Epithelial cell of proximal tubule (primary cell): Measurements from ENCODE around the gene EPB41L4B. TPM values are rescaled to one million over a fixed set of nuclear protein-coding genes. Genes with fewer than 3 reads are reported as not detected.

ENCODE experiments used
- DNase-seq: peaks from one replicate; pipeline ENCODE4 v3.0.0-alpha.2; 2011; ENCODE audit warnings: low read depth
- H3K4me3 ChIP-seq: 2 replicates; pipeline ENCODE4 v1.5.1; 2011; ENCODE audit warnings: low read depth, mild to moderate bottlenecking, low read length
- total RNA-seq: library from RNA; depleted of rRNA; stranded (reverse); fragments of >200 nt; gene quantifications from 2 replicates; pipeline ENCODE4 v1.2.3, GENCODE V29; 2015
- TF ChIP-seq, protein P1 (sequence below): conservative IDR thresholded peaks from 2 replicates; pipeline ENCODE4 v1.5.1; 2012; ENCODE audit warnings: low read depth, mild to moderate bottlenecking, low read length

Gene EPB41L4B
- total RNA-seq, 1 donor from 2014 or later, result 7.6 TPM

DNA sequence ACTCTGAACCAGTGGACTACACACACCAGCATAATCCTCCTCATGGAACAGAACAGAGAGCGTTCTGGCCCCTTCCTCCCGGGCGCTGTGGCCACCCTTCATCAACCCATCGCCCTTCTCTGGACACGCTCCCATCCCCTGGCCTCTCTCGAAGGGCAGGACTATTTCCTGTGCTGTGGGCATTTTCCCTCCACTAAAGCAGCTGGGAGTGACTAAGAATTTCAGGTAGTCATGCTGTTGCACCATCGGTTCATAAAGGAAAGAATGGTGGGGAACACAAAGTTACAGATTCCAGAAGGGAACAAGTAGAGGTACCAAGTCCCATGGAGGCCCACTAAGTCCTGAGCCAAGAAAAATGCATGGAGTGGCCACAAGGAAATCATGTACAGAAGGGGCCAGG, 68.6 kb downstream of the EPB41L4B start:
- TF ChIP-seq, protein P1, sequence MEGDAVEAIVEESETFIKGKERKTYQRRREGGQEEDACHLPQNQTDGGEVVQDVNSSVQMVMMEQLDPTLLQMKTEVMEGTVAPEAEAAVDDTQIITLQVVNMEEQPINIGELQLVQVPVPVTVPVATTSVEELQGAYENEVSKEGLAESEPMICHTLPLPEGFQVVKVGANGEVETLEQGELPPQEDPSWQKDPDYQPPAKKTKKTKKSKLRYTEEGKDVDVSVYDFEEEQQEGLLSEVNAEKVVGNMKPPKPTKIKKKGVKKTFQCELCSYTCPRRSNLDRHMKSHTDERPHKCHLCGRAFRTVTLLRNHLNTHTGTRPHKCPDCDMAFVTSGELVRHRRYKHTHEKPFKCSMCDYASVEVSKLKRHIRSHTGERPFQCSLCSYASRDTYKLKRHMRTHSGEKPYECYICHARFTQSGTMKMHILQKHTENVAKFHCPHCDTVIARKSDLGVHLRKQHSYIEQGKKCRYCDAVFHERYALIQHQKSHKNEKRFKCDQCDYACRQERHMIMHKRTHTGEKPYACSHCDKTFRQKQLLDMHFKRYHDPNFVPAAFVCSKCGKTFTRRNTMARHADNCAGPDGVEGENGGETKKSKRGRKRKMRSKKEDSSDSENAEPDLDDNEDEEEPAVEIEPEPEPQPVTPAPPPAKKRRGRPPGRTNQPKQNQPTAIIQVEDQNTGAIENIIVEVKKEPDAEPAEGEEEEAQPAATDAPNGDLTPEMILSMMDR, result no peak
- DNase-seq, result no peak

DNA sequence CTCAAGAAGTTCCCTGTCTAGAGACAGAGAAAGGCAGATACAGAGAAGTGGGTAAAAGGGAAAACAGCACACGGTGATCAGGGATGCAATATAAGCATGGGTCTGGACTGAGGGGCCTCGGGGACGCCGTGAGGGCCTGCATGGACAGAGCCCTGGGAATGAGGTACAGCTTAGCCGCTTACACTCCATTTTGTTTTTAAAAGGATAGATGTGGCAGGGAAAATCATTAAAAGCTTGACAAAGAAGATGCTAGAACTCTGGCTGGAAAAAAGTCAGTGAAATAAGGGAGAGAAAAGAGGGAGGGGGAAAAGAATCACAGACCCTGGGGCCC, 69.1 kb downstream of the EPB41L4B start:
- TF ChIP-seq, protein P1, result no peak
- H3K4me3 ChIP-seq, result no peak overlapping the region
- DNase-seq, result no peak

More for the DNA sequence above, 68.6 kb downstream of the EPB41L4B start:
- H3K4me3 ChIP-seq, result no peak overlapping the region

DNA sequence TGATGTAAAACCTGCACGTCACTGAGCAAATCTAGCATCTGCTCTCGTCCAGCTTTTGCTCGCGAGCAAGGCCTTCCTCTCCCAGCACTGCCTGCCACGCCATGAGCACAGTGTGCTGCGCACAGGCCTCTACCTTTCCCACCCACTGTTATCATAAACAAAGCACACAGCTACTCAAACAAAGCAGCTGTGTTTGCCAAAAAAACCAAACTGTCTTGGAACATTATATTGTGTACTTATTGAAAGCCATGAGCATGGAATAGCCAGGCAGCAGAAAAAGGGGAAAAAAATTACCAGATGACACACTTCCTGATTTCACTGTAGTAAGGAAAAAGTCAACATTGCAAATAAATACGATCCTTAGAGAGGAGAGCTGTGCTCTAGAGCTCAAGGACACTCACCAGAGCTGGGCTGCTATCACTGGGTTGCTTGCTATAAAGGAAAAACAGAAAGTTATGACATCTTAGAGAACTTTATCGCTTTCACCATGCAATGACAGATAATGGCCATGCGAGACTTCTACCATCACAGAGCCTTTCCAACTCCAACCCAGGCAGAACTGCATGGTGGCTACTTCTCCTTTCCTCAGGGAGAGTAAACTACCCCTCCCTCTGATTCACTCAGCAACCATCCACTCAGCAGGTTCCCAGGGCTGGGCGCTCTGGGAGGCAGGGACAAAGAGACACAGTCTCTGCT, 69.6 kb downstream of the EPB41L4B start:
- no peak overlapping the region for H3K4me3 ChIP-seq
- no peak for DNase-seq
- TF ChIP-seq, protein P1, result no peak

DNA sequence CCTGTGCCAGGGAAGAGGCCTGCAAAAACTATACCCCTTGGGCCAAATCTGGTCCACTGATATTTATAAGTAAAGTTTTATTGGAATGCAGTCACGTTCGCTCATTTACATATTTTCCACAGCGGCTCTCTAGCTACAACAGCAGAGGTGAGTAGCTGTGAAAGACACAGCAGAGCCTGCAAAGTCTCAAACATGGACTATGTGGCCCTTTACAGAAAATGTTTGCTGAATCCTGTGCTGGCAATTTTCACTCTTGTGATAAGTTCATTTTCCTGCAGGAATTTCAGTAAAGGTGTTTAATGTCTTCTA, 70.1 kb downstream of the EPB41L4B start:
- no peak for DNase-seq
- no peak overlapping the region for H3K4me3 ChIP-seq
- TF ChIP-seq, protein P1, result no peak

DNA sequence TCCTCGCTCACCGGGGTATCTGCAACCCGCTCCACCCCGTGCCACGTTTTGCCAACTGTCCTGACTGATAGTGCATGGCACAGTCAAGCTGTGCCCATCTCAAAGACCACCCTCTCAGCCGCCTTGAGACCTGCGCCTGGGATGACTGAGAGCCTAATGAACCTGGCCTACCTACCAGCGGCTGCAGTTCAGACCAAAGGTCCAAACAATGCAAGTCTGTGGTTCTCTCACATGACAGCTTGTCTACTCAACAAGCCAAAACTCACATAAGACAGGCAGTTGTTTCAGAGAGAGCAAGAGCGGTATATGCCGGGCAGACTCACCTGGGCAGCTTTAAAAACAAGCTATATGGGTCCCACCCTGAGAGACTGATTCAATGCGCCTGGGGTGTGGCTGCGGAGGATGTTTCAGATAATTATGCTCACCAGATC, 70.5 kb downstream of the EPB41L4B start:
- TF ChIP-seq, protein P1, result no peak
- DNase-seq, result no peak
- no peak overlapping the region for H3K4me3 ChIP-seq

DNA sequence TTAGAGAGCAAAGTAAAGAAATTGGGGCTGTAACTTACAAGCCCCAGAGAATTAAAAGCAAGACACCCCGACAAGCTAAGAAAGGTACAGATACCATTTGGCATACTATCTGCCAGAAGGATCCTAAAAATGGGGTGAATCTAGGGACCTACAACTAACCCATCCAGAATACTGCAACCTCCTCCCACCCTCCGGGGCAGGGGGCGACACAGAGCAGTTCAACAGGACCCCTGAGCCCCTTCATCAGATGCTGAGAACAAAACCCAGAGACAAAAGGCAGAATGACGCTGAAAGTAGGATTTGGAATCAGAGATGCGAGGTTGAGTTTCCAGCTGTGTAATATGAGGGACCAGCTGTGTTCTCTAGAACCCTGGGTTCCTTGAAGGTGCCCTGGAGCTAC, 71.2 kb downstream of the EPB41L4B start:
- no peak overlapping the region for H3K4me3 ChIP-seq
- no peak for DNase-seq
- TF ChIP-seq, protein P1, result peak; percentile 12

DNA sequence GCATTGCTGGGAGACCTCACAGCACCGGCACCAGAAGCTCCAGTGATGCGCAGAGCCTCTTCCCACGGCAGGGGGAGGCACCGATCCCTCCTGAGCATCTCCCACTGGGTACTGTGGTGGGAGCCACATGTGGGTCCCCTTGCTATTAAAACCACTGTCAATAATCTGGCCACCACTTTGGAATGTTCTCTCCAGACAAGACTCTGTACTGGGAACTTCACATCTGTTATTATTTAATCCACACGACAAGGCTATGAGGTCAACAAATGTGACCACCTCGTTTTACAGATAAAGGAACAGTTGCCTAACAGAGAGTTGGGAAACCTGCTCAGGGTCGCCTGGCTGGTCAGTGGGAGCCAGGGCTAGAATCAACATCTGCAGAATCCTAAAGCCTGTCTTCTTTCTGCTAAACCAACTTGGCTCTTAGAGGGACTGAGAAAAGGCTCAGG, 72.7 kb downstream of the EPB41L4B start:
- no peak overlapping the region for H3K4me3 ChIP-seq
- TF ChIP-seq, protein P1, result peak; percentile 22
- DNase-seq, result no peak
